GM12892 (cell line): ENCODE data around the gene CD200R1L.

ENCODE experiments used
- DNase-seq: peaks from one replicate; pipeline ENCODE4 v3.0.0; 2011; ENCODE audit not compliant: insufficient read length
- FAIRE-seq: peaks from 2 replicates; lab custom pipeline; 2011; peaks lifted over from hg19 to GRCh38; lab: Jason Lieb, UNC
- POLR2A ChIP-seq: IDR thresholded peaks from 2 replicates; pipeline ENCODE4 v1.6.1; 2011; ENCODE audit warnings: low read depth, low read length, control low read depth
- POLR2AphosphoS5 ChIP-seq: IDR thresholded peaks from 2 replicates; pipeline ENCODE4 v1.6.1; 2011; ENCODE audit warnings: low read depth, low read length, control low read depth
- TAF1 ChIP-seq: IDR thresholded peaks from 2 replicates; pipeline ENCODE4 v1.6.1; 2011; ENCODE audit warnings: low read depth, mild to moderate bottlenecking, control low read depth, low read length, borderline replicate concordance

The CD200R1L gene

GRCh38 chr3:112806903-112807302 is 39.8 kb downstream of the CD200R1L start:
- DNase-seq, result no peak
- FAIRE-seq, result no peak
- TF ChIP-seq TAF1 (no peak), POLR2AphosphoS5 (no peak), POLR2A (no peak)

GRCh38 chr3:112805126-112805525 is 41.5 kb downstream of the CD200R1L start:
- no peak for FAIRE-seq
- no peak for TF ChIP-seq POLR2A
- no peak for TF ChIP-seq TAF1
- TF ChIP-seq POLR2AphosphoS5, result no peak

GRCh38 chr3:112804021-112804420 is 42.6 kb downstream of the CD200R1L start:
- TF ChIP-seq POLR2A (no peak), POLR2AphosphoS5 (no peak)
- no peak for DNase-seq

More at GRCh38 chr3:112805126-112805525, 41.5 kb downstream of the CD200R1L start:
- no peak for DNase-seq

GRCh38 chr3:112803467-112803866 is 43.2 kb downstream of the CD200R1L start:
- no peak for TF ChIP-seq POLR2AphosphoS5
- TF ChIP-seq POLR2A, result no peak
- FAIRE-seq, result no peak
- no peak for DNase-seq

More at GRCh38 chr3:112804021-112804420, 42.6 kb downstream of the CD200R1L start:
- no peak for FAIRE-seq

GRCh38 chr3:112802338-112802737 is 44.3 kb downstream of the CD200R1L start:
- no peak for FAIRE-seq
- TF ChIP-seq POLR2AphosphoS5, result no peak
- no peak for TF ChIP-seq POLR2A
- TF ChIP-seq TAF1, result no peak
- no peak for DNase-seq

- TF ChIP-seq TAF1 (no peak), POLR2AphosphoS5 (no peak), POLR2A (no peak)
- no peak for FAIRE-seq
- no peak for DNase-seq
Observed at GRCh38 chr3:112799946-112800345, 46.7 kb downstream of the CD200R1L start.

- TF ChIP-seq POLR2A (no peak), POLR2AphosphoS5 (no peak), TAF1 (no peak)
- FAIRE-seq (no peak), DNase-seq (no peak)
Observed at GRCh38 chr3:112794622-112795172, 52.0 kb downstream of the CD200R1L start.

- FAIRE-seq, result no peak
- no peak for DNase-seq
- no peak for TF ChIP-seq TAF1
- TF ChIP-seq POLR2A, result no peak
- no peak for TF ChIP-seq POLR2AphosphoS5
Observed at GRCh38 chr3:112793326-112794081, 53.2 kb downstream of the CD200R1L start.

- no peak for TF ChIP-seq POLR2A
- DNase-seq (no peak), FAIRE-seq (no peak)
Observed at GRCh38 chr3:112791736-112792135, 54.9 kb downstream of the CD200R1L start.

GRCh38 chr3:112789787-112790186 is 56.9 kb downstream of the CD200R1L start:
- FAIRE-seq, result no peak
- no peak for DNase-seq
- TF ChIP-seq TAF1 (no peak), POLR2AphosphoS5 (no peak), POLR2A (no peak)

GRCh38 chr3:112786881-112787579 is 59.6 kb downstream of the CD200R1L start:
- no peak for TF ChIP-seq POLR2A
- TF ChIP-seq TAF1, result no peak
- TF ChIP-seq POLR2AphosphoS5, result no peak
- DNase-seq (no peak), FAIRE-seq (no peak)
